ENCODE measurements around the gene CHD1L. TPM values are rescaled to one million over a fixed set of nuclear protein-coding genes. Genes with fewer than 3 reads are reported as not detected.

CHD1L gene
- total RNA-seq, 1 donor from 2014 or later: 30.3 TPM

DNA sequence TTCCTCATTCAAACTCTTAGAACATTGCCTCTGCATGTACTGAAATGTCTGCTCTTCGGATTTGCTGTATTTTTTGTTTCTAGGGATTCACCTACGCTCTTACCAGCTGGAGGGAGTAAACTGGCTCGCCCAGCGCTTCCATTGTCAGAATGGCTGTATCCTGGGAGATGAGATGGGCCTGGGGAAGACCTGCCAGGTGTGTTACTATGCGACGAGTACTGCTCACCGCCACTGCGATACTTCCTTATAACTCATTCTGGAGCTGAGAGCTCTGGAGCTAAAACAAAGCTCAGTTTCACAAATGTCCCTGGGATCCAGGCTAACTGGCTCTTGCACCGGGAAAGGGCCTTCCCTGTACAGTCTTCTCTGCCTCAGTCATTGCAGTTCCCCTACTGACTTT, 10.1 kb downstream of the CHD1L start:
- DNase-seq (ENCODE audit: extremely low spot score, unreplicated experiment): no peak
- no peaks in the 10 kb centered on the region for H3K27me3 Mint-ChIP-seq (ENCODE audit: unreplicated experiment)
- H3K36me3 Mint-ChIP-seq (ENCODE audit: unreplicated experiment): peaks cover 14% of the 10 kb centered on the region
- TF ChIP-seq, protein P1, sequence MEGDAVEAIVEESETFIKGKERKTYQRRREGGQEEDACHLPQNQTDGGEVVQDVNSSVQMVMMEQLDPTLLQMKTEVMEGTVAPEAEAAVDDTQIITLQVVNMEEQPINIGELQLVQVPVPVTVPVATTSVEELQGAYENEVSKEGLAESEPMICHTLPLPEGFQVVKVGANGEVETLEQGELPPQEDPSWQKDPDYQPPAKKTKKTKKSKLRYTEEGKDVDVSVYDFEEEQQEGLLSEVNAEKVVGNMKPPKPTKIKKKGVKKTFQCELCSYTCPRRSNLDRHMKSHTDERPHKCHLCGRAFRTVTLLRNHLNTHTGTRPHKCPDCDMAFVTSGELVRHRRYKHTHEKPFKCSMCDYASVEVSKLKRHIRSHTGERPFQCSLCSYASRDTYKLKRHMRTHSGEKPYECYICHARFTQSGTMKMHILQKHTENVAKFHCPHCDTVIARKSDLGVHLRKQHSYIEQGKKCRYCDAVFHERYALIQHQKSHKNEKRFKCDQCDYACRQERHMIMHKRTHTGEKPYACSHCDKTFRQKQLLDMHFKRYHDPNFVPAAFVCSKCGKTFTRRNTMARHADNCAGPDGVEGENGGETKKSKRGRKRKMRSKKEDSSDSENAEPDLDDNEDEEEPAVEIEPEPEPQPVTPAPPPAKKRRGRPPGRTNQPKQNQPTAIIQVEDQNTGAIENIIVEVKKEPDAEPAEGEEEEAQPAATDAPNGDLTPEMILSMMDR (IDR thresholded peaks at IDR 0.05): no peak
- no peak overlapping the region for H3K4me3 Mint-ChIP-seq (ENCODE audit: unreplicated experiment)
- no peaks in the 10 kb centered on the region for H3K9me3 Mint-ChIP-seq (ENCODE audit: unreplicated experiment)
- H3K27ac Mint-ChIP-seq (ENCODE audit: unreplicated experiment): no peak overlapping the region
- peaks cover 5% of the 10 kb centered on the region for H3K4me1 Mint-ChIP-seq (ENCODE audit: unreplicated experiment)

DNA sequence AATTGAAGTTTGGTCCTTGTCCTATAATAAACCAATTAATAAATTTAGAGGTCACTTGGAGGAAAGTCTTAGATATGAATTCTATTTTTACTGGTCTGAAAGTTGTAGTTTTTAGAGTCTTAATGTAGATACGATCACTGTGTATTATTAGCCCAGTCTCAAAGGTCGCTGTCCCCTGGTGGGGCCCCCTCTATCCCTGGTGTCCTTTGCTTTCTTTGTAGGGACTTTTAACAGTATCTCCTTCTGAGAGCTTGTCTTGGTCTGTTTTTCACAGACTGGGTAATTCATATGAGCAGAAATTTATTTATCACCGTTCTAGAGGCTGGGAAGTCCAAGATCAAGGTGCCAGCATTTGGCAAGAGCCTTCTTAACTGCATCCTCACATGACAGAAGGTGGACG, 18.5 kb downstream of the CHD1L start:
- DNase-seq (ENCODE audit: extremely low spot score, unreplicated experiment): no peak
- H3K36me3 Mint-ChIP-seq (ENCODE audit: unreplicated experiment): peaks cover 40% of the 10 kb centered on the region
- no peaks in the 10 kb centered on the region for H3K27me3 Mint-ChIP-seq (ENCODE audit: unreplicated experiment)
- no peaks in the 10 kb centered on the region for H3K4me1 Mint-ChIP-seq (ENCODE audit: unreplicated experiment)
- H3K4me3 Mint-ChIP-seq (ENCODE audit: unreplicated experiment): no peak overlapping the region
- H3K27ac Mint-ChIP-seq (ENCODE audit: unreplicated experiment): no peak overlapping the region
- TF ChIP-seq, protein P1 (IDR thresholded peaks at IDR 0.05): no peak
- H3K9me3 Mint-ChIP-seq (ENCODE audit: unreplicated experiment): no peaks in the 10 kb centered on the region

DNA sequence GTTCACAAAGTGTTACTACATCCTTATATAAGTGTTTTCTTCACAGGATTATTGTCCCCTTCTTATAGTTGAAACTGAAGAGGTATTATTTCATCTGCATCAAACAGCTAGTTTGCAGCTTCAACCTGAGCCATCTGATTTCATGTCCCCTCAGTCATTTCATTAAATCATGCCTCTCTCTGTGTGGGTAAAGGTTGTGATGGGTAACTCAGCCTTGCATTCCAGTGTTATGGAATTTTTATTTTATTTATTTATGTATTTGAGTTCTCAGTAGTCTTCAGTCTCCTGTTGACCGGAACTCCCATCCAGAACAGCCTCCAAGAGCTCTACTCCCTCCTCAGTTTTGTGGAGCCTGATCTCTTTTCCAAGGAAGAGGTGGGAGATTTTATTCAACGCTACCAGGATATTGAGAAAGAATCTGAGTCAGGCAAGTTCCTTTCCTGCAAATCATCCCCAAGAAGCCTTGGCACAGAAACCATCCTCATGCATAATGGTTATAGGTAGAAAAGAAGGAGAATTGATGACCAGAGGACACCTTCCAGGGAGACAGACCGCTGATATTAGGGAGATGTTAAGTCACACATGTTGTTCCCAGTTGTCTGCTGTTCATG, 21.8 kb downstream of the CHD1L start:
- DNase-seq (ENCODE audit: extremely low spot score, unreplicated experiment): no peak
- Mint-ChIP-seq H3K4me3 (ENCODE audit: unreplicated experiment) (no peak overlapping the region), H3K4me1 (ENCODE audit: unreplicated experiment) (no peaks in the 10 kb centered on the region), H3K27ac (ENCODE audit: unreplicated experiment) (no peak overlapping the region), H3K36me3 (ENCODE audit: unreplicated experiment) (peaks cover 56% of the 10 kb centered on the region), H3K9me3 (ENCODE audit: unreplicated experiment) (no peaks in the 10 kb centered on the region), H3K27me3 (ENCODE audit: unreplicated experiment) (no peaks in the 10 kb centered on the region)
- TF ChIP-seq, protein P1 (IDR thresholded peaks at IDR 0.05): no peak

DNA sequence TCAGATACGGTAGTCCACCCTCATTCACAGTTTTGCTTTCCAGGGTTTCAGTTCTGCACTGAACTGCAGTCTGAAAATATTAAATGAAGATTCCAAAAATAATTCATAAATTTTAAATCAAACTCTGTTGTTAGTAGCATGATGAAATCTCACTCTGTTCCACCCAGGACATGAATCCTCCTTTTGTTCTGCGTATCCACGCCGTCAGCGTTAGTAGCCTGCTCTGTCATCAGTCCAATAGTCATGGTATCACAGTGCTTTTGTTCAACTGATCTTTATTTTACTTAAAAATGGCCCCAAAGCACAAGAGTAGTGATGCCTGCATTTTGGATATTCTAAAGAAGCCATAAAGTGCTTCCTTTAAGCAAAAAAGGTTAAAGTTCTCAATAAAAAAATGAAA, 23.9 kb downstream of the CHD1L start:
- Mint-ChIP-seq H3K27ac (ENCODE audit: unreplicated experiment) (no peak overlapping the region), H3K36me3 (ENCODE audit: unreplicated experiment) (peaks cover 54% of the 10 kb centered on the region), H3K9me3 (ENCODE audit: unreplicated experiment) (no peaks in the 10 kb centered on the region), H3K4me1 (ENCODE audit: unreplicated experiment) (peaks cover 4% of the 10 kb centered on the region), H3K27me3 (ENCODE audit: unreplicated experiment) (no peaks in the 10 kb centered on the region), H3K4me3 (ENCODE audit: unreplicated experiment) (no peak overlapping the region)
- TF ChIP-seq, protein P1 (IDR thresholded peaks at IDR 0.05): no peak
- no peak for DNase-seq (ENCODE audit: extremely low spot score, unreplicated experiment)

DNA sequence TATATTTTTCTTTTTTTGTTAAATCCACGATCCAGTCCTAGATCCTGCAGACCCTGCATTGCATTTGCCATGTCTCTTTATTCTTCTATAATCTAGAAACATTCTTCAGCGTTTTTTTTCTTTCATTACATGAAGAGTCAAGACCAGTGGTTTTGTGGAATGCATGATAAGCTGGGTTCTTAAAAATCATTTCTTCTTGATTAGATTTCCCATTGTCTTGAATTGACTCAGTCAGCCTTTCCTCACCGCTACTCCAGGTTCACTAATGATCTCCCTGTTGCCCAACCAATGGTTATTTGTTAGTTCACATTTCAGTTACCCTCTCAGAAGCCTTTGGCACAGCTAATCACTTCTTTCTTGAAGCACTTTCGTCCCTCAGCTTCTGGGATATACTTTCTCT, 25.2 kb downstream of the CHD1L start:
- H3K27ac Mint-ChIP-seq (ENCODE audit: unreplicated experiment): no peak overlapping the region
- H3K27me3 Mint-ChIP-seq (ENCODE audit: unreplicated experiment): no peaks in the 10 kb centered on the region
- peaks cover 4% of the 10 kb centered on the region for H3K4me1 Mint-ChIP-seq (ENCODE audit: unreplicated experiment)
- no peak for DNase-seq (ENCODE audit: extremely low spot score, unreplicated experiment)
- H3K36me3 Mint-ChIP-seq (ENCODE audit: unreplicated experiment): peaks cover 49% of the 10 kb centered on the region
- no peak overlapping the region for H3K4me3 Mint-ChIP-seq (ENCODE audit: unreplicated experiment)
- TF ChIP-seq, protein P1 (IDR thresholded peaks at IDR 0.05): no peak
- no peaks in the 10 kb centered on the region for H3K9me3 Mint-ChIP-seq (ENCODE audit: unreplicated experiment)
